ENCODE data around the gene COX10.

DNA sequence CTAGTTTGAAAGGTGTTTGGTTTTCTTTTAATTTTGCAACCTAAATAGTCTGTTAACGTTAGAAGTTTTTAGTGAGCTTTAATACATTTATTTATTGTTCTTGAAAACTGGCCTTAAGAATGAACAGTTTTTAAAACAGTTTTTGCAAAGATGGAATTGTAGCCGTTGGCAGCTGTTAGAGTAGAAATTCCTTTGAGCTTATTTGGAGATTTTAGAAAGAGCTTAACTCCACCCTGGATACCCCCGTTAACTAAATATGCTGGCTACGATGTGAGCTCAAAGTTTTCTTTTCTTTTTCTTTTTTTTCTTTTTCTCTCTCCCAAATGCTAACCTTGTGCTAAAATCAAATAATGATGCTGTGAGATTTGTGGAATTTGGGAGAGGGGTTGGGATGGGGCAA is 75.2 kb downstream of the COX10 start:
- TF ChIP-seq, protein P1, sequence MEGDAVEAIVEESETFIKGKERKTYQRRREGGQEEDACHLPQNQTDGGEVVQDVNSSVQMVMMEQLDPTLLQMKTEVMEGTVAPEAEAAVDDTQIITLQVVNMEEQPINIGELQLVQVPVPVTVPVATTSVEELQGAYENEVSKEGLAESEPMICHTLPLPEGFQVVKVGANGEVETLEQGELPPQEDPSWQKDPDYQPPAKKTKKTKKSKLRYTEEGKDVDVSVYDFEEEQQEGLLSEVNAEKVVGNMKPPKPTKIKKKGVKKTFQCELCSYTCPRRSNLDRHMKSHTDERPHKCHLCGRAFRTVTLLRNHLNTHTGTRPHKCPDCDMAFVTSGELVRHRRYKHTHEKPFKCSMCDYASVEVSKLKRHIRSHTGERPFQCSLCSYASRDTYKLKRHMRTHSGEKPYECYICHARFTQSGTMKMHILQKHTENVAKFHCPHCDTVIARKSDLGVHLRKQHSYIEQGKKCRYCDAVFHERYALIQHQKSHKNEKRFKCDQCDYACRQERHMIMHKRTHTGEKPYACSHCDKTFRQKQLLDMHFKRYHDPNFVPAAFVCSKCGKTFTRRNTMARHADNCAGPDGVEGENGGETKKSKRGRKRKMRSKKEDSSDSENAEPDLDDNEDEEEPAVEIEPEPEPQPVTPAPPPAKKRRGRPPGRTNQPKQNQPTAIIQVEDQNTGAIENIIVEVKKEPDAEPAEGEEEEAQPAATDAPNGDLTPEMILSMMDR (IDR thresholded peaks at IDR 0.05), result no peak
- TF ChIP-seq POLR2A (IDR thresholded peaks at IDR 0.05), result no peak

Data from body of pancreas (tissue), 4 donors.